HL-60/S4 treated with retinoic acid at 250 ng/mL for 4 days and 3 days (cell line): ENCODE data around the gene NFXL1.

Source experiments
- in situ Hi-C: fragments of 300-500 bp; cut with MboI; formaldehyde crosslinking; loops from 2 replicates; pipeline ENCODE4 v1.7.0; 2022; ENCODE audit warnings: low sequenced_read_pairs

Gene NFXL1

GRCh38 chr4:47899639-47900038 lies 14.7 kb downstream of the NFXL1 start:
- in situ Hi-C loops, result no loop called here

- in situ Hi-C loops, result no loop called here
Measured at GRCh38 chr4:47891928-47892327, 22.5 kb downstream of the NFXL1 start.

GRCh38 chr4:47882228-47882627 lies 32.2 kb downstream of the NFXL1 start:
- in situ Hi-C loops, result no loop called here

GRCh38 chr4:47879458-47879857 lies 34.9 kb downstream of the NFXL1 start:
- in situ Hi-C loops, result no loop called here

- in situ Hi-C loops, result no loop called here
Measured at GRCh38 chr4:47876784-47877546, 37.4 kb downstream of the NFXL1 start.

- in situ Hi-C loops, result no loop called here
Measured at GRCh38 chr4:47876310-47876709, 38.1 kb downstream of the NFXL1 start.

- in situ Hi-C loops, result no loop called here
Measured at GRCh38 chr4:47873877-47874541, 40.4 kb downstream of the NFXL1 start.

GRCh38 chr4:47863486-47863885 lies 50.9 kb downstream of the NFXL1 start:
- in situ Hi-C loops, result no loop called here

- in situ Hi-C loops, result no loop called here
Measured at GRCh38 chr4:47862297-47862696, 52.1 kb downstream of the NFXL1 start.

- in situ Hi-C loops, result no loop called here
Measured at GRCh38 chr4:47860305-47860704, 54.1 kb downstream of the NFXL1 start.

- in situ Hi-C loops, result no loop called here
Measured at GRCh38 chr4:47858006-47858405, 56.4 kb downstream of the NFXL1 start.

GRCh38 chr4:47856713-47857112 lies 57.7 kb downstream of the NFXL1 start:
- in situ Hi-C loops, result no loop called here

- in situ Hi-C loops, result no loop called here
Measured at GRCh38 chr4:47855350-47855749, 59.0 kb downstream of the NFXL1 start.

GRCh38 chr4:47852136-47852535 lies 62.2 kb downstream of the NFXL1 start:
- in situ Hi-C loops, result no loop called here

GRCh38 chr4:47849466-47849865 lies 64.9 kb downstream of the NFXL1 start:
- in situ Hi-C loops, result loop anchor here (25.0 kb wide), 1 partner anchor 137 kb away; no protein-coding TSS in a partner anchor

- in situ Hi-C loops, result loop anchor here (25.0 kb wide), 1 partner anchor 136 kb away; no protein-coding TSS in a partner anchor
Measured at GRCh38 chr4:47848041-47848440, 66.3 kb downstream of the NFXL1 start.

GRCh38 chr4:47842985-47843384 lies 71.4 kb downstream of the NFXL1 start:
- in situ Hi-C loops, result loop anchor here (25.0 kb wide), 1 partner anchor 131 kb away; no protein-coding TSS in a partner anchor

- in situ Hi-C loops, result loop anchor here (25.0 kb wide), 1 partner anchor 128 kb away; no protein-coding TSS in a partner anchor
Measured at GRCh38 chr4:47840291-47840690, 74.1 kb downstream of the NFXL1 start.

GRCh38 chr4:47839259-47839658 lies 75.1 kb downstream of the NFXL1 start:
- in situ Hi-C loops, result loop anchor here (25.0 kb wide), 1 partner anchor 127 kb away; no protein-coding TSS in a partner anchor

- in situ Hi-C loops, result loop anchor here (25.0 kb wide), 1 partner anchor 126 kb away; no protein-coding TSS in a partner anchor
Measured at GRCh38 chr4:47838445-47838844, 75.9 kb downstream of the NFXL1 start.

- in situ Hi-C loops, result loop anchor here (25.0 kb wide), 1 partner anchor 126 kb away; no protein-coding TSS in a partner anchor
Measured at GRCh38 chr4:47837908-47838294, 76.5 kb downstream of the NFXL1 start, which contains the start of gene CORIN. TSS of gene CORIN (minus strand) at chr4:47838067. CDS start at chr4:47837949, 118 bp downstream.
